ENCODE data around the gene NAP1L1. TPM values are rescaled to one million over a fixed set of nuclear protein-coding genes. Genes with fewer than 3 reads are reported as not detected.
A peak's percentile ranks its signal among the peaks of the same experiment; 100 is the strongest.

NAP1L1 gene
- total RNA-seq, 4 donors from 2014 or later = 336 to 660 (median 421) TPM

GRCh38 chr12:76032043-76032981, 52.2 kb downstream of the NAP1L1 start:
- Histone ChIP-seq H3K27ac (peak overlapping the region; percentile 86 to 95 (median 92)), H3K9me3 (no peaks in the 10 kb centered on the region), H3K27me3 (peaks cover 0 to 33% (median 22%) of the 10 kb centered on the region in 3 donors), H3K4me1 (peaks cover 8 to 22% of the 10 kb centered on the region in 2 donors), H3K36me3 (no peaks in the 10 kb centered on the region), H3K4me3 (peak overlapping the region; percentile 77 to 88 (median 85))
- peak; percentile 33 to 46 for DNase-seq
- in situ Hi-C loops (cut with MboI; ENCODE audit: low sequenced_read_pairs in 4 of 4) = loop anchor here in 3 of 4 donors (10.0 to 25.0 kb wide), 3 partner anchors 495 to 645 kb away; partner anchors contain the start of gene GLIPR1L2 (in 1 of the 3)
- TF ChIP-seq POLR2A (IDR thresholded peaks at IDR 0.05) (no peak), CTCF (IDR thresholded peaks at IDR 0.05 in 4 of 5, conservative IDR thresholded peaks at IDR 0.05 in 1 of 5) (no peak)
- peak; percentile 41 to 53 for ATAC-seq
- intact Hi-C loops (cut with DNase I; ENCODE audit: low total_unique reads) = loop anchor here (5.0 to 10.0 kb wide), 6 partner anchors 50 to 532 kb away; partner anchors contain the start of genes KRR1 and NAP1L1

- peak; percentile 64 to 91 for TF ChIP-seq POLR2A (IDR thresholded peaks at IDR 0.05)
- TF ChIP-seq CTCF (IDR thresholded peaks at IDR 0.05 in 4 of 5, conservative IDR thresholded peaks at IDR 0.05 in 1 of 5) = peak; percentile 29 to 63 (median 55)
- H3K4me3 ChIP-seq = peak within 1 kb of the TSS; percentile 77 to 88 (median 85)
- H3K36me3 ChIP-seq = no peaks in the 10 kb centered on the region
- DNase-seq (peak; percentile 84 to 86), ATAC-seq (peak; percentile 73 to 80)
- intact Hi-C loops (cut with DNase I; ENCODE audit: low total_unique reads) = loop anchor here (1.0 to 10.0 kb wide), 7 partner anchors 49 to 533 kb away; partner anchors contain the start of genes BBS10, KRR1 and NAP1L1
- H3K4me1 ChIP-seq = peaks cover 8 to 20% of the 10 kb centered on the region in 2 donors
- peak within 1 kb of the TSS; percentile 86 to 95 (median 92) for H3K27ac ChIP-seq
- peaks cover 0 to 40% (median 22%) of the 10 kb centered on the region in 3 donors for H3K27me3 ChIP-seq
- H3K9me3 ChIP-seq = no peaks in the 10 kb centered on the region
- in situ Hi-C loops (cut with MboI; ENCODE audit: low sequenced_read_pairs in 4 of 4) = loop anchor here in 3 of 4 donors (10.0 to 25.0 kb wide), 3 partner anchors 494 to 644 kb away; partner anchors contain the start of gene GLIPR1L2 (in 1 of the 3)
Measured at GRCh38 chr12:76031414-76032042, 53.0 kb downstream of the NAP1L1 start, which contains the start of gene PHLDA1. Gene PHLDA1, minus strand, starts transcription at chr12:76031776.

GRCh38 chr12:76031081-76031413, 53.4 kb downstream of the NAP1L1 start:
- peak; percentile 4 to 7 for ATAC-seq
- intact Hi-C loops (cut with DNase I; ENCODE audit: low total_unique reads) = loop anchor here (1.0 to 10.0 kb wide), 7 partner anchors 49 to 534 kb away; partner anchors contain the start of genes BBS10, KRR1 and NAP1L1
- no peak for DNase-seq

More at GRCh38 chr12:76031081-76031413, 53.4 kb downstream of the NAP1L1 start:
- in situ Hi-C loops (cut with MboI; ENCODE audit: low sequenced_read_pairs in 4 of 4) = loop anchor here in 3 of 4 donors (10.0 to 25.0 kb wide), 3 partner anchors 494 to 644 kb away; partner anchors contain the start of gene GLIPR1L2 (in 1 of the 3)
- H3K27me3 ChIP-seq = peaks cover 0 to 40% (median 22%) of the 10 kb centered on the region in 3 donors
- H3K27ac ChIP-seq = peak overlapping the region; percentile 86 to 95 (median 92)
- TF ChIP-seq POLR2A (IDR thresholded peaks at IDR 0.05) = no peak
- no peak for TF ChIP-seq CTCF (IDR thresholded peaks at IDR 0.05 in 4 of 5, conservative IDR thresholded peaks at IDR 0.05 in 1 of 5)
- no peaks in the 10 kb centered on the region for H3K9me3 ChIP-seq
- H3K4me3 ChIP-seq = peak overlapping the region; percentile 77 to 88 (median 85)
- H3K36me3 ChIP-seq = no peaks in the 10 kb centered on the region
- peaks cover 8 to 20% of the 10 kb centered on the region in 2 donors for H3K4me1 ChIP-seq
